Tibial nerve (tissue), 4 donors: ENCODE measurements around the gene LRRC73.

Experiments used
- CTCF ChIP-seq, 5 experiments: fragments of 200-600 bp in 3 of 5; fragments of 450-650 bp in 2 of 5; sonication (generic) in 3 of 5; IDR thresholded peaks; one replicate each; pipeline ENCODE4 v1.5.1; 2016 to 2019; ENCODE audit warnings: antibody characterized with exemption in 5 of 5, mild to moderate bottlenecking in 3 of 5, moderate library complexity in 2 of 5
- EP300 ChIP-seq, 2 donors: sonication (generic); formaldehyde crosslinking; IDR thresholded peaks; one replicate each; pipeline ENCODE4 v1.6.1; 2017; ENCODE audit warnings: antibody characterized with exemption in 2 of 2, mild to moderate bottlenecking in 1 of 2
- POLR2A ChIP-seq, 2 donors: fragments of 450-650 bp; IDR thresholded peaks; one replicate each; pipeline ENCODE4 v1.6.1; 2017; ENCODE audit warnings: antibody characterized with exemption in 2 of 2, mild to moderate bottlenecking in 2 of 2, moderate library complexity in 2 of 2

DNA sequence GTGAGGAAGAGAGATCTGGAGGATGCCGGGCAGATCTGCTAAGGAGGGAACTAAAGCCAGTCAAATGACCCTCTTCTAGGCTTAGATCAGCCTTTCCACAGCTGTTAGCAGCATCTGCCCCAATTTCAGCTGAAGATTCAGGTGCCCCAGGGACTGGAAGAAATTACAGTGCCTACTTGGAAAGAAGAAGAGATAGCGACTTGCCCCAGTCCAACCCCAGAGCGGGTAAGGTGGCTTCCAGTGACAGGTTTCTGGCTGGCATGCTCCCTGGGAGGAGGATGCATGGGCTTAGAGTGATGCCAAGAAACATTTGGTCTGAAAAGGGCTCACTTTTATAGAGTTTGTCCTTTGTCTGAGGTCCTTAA, 32.2 kb downstream of the LRRC73 start:
- TF ChIP-seq EP300 (IDR thresholded peaks at IDR 0.05) (no peak), CTCF (IDR thresholded peaks at IDR 0.05) (no peak), POLR2A (IDR thresholded peaks at IDR 0.05) (no peak)
